A673 (cell line): ENCODE results near the gene C8G.

Experiments
- CTCF ChIP-seq: fragments of 300-800, 200-600 bp; sonication (generic); conservative IDR thresholded peaks from 2 replicates; pipeline ENCODE4 v1.5.1; 2017; ENCODE audit warnings: low read depth, mild to moderate bottlenecking, antibody characterized with exemption, low read length, moderate library complexity, mixed read lengths
- EZH2 ChIP-seq: fragments of 200-600 bp; sonication (generic); IDR thresholded peaks from 2 replicates; pipeline ENCODE4 v1.6.1; 2017; ENCODE audit warnings: borderline replicate concordance, low read depth, mild to moderate bottlenecking, mixed read lengths, antibody characterized with exemption, low read length; ENCODE audit not compliant: poor library complexity, severe bottlenecking

GRCh38 chr9:136934277-136934676 is 10.8 kb upstream of the C8G start:
- TF ChIP-seq CTCF, result no peak
- TF ChIP-seq EZH2, result no peak
